Choroid plexus epithelial cell (primary cell): ENCODE measurements around the gene LINC01488.

Experiments used
- DNase-seq: peaks from one replicate; pipeline ENCODE4 v3.0.0-alpha.2; 2010; ENCODE audit warnings: low read depth
- H3K4me3 ChIP-seq: 2 replicates; pipeline ENCODE4 v1.5.1; 2011; ENCODE audit warnings: low read depth, mild to moderate bottlenecking, control low read depth, low read length, moderate library complexity
- CTCF ChIP-seq: conservative IDR thresholded peaks from 2 replicates; pipeline ENCODE4 v1.5.1; 2011; ENCODE audit warnings: low read depth, mild to moderate bottlenecking, control low read depth, inconsistent platforms, low read length, moderate library complexity

Gene LINC01488

DNA sequence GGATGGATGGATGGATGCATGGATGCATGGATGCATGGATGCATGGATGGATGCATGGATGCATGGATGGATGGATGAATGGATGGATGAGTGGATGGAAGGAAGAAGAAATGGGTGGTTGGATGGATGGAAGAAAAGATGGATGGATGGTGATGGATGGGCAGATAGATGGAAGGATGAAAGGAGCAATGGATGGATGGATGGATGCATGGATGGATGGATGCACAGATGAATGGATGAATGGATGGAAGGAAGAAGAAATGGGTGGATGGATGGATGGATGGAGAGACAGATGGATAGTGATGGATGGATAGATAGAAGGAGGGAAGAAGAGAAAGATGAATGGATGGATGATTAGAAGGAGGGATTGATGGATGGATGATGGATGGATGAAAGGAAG lies 30.2 kb upstream of the LINC01488 start:
- H3K4me3 ChIP-seq: no peak overlapping the region
- no peak for TF ChIP-seq CTCF
- DNase-seq: no peak

DNA sequence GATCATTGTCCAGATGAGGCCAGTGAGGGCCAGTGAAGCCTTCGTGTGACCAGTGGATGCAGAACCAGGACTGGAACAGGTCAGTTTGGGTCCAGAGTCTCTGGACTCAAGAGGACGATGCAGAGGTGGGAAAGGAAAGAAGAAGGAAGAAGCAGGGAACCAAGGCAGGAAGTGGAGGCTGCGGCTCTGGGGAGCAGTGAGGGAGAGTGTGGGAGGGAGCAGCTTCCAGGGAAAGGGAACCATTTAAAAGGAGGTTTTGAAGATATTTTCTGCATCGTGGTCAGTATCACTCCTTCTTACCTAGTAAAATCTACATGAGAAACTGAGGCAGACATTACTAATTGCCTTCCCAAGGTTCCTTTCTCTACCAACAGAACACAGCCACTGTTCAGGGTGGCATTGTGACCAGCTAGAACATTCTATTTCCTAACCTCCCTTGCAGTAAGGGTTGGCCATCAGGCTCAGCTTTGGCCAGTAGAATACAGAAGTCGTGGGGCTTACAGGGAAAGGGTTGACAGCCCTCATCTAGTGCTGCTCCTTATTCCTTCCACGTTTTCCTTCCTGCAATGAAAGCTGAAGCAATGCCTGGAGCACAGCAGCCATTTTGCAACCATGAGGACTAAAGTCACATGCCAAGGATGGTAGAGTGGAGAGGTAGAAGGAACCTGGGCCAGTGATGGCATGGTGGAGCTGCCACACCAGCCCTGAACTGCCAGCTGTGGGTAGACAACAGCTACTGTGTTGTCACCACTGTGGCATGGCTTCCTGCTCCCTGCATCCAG lies 29.1 kb upstream of the LINC01488 start:
- no peak for TF ChIP-seq CTCF
- H3K4me3 ChIP-seq: no peak overlapping the region
- no peak for DNase-seq

DNA sequence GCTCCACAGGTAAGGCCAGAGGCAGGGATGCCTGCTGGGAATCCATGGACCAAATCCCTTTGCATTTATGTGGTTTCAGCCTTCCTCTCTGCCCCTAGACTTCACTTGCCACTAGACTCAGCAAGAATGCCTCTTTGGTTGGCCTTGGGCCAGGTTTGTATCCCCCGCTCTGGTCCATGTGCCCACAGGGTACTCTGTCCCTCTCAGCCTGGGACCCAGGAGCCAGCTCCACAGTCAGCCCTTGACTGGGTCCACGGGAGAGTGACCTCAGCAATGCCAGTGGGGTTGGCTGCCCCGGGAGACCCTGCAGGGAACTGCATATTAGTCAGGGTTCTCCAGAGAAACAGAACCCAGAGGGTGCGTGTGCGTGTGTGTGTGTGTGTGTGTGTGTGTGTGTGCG lies 28.3 kb upstream of the LINC01488 start:
- no peak for TF ChIP-seq CTCF
- H3K4me3 ChIP-seq: no peak overlapping the region
- DNase-seq: no peak

DNA sequence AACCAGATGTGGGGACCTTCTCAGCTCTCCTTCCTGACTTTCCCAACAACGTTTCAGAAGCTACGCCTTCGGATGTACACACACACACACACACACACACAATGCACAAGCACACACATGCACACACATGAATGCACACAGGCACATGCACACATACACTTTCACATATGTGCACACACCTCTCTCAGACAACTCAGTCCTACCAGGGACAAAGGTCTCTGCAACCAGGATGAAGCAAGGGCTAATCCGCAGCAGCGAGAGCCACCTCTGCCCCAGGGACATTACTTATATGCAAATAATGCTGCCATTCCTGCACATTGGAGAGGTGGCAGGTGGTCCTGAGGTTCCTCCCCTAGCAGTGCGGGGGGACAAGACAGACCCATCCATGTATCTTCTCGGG lies 27.4 kb upstream of the LINC01488 start:
- DNase-seq: no peak
- no peak for TF ChIP-seq CTCF
- no peak overlapping the region for H3K4me3 ChIP-seq

- TF ChIP-seq CTCF: no peak
Observed at GRCh38 chr11:69455969-69456368, 25.5 kb upstream of the LINC01488 start.

DNA sequence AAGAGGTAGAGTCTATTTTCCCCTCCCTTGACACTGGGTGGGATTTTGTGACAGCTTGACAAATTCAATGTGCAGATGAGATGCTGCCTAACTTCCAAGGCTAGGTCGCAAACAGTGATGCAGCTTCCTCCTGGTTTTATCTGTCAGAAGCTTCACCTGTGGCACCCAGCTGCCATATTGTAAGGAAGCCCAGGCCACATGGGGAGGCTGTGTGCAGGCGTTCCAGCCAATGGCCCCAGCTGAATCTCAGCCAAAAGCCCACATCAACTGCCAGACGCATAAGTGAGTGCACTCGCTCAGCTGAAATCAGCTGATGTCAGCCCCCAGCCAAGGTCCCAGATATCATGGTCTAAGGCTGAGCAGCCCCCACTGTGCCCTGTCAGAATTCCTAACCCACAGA lies 24.8 kb upstream of the LINC01488 start:
- H3K4me3 ChIP-seq: no peak overlapping the region
- no peak for TF ChIP-seq CTCF
- no peak for DNase-seq

More at GRCh38 chr11:69455969-69456368, 25.5 kb upstream of the LINC01488 start:
- no peak overlapping the region for H3K4me3 ChIP-seq
- no peak for DNase-seq
